HepG2 (cell line): ENCODE data around the gene DNAH8. TPM values are rescaled to one million over a fixed set of nuclear protein-coding genes. Genes with fewer than 3 reads are reported as not detected.

Experiments
- ATAC-seq: fragments of 200-7000 bp; cut with Tn5 transposase; 3 replicates; pipeline ENCODE4 v1.9.1; 2020; ENCODE audit warnings: mild to moderate bottlenecking, moderate library complexity
- BruUV-seq: library from RNA; stranded (reverse); fragments of 400-500 nt; replicated peaks from 2 replicates; lab custom pipeline; 2021; lab: Mats Ljungman, UMichigan
- CTCF ChIA-PET: fragments of 300-600 bp; formaldehyde crosslinking; extraction: SDS; loops from one replicate; lab custom pipeline; 2021; ENCODE audit warnings: low total read pairs, inconsistent platforms, low intra/inter-chr PET ratio; lab: Yijun Ruan, JAX
- POLR2A ChIA-PET: fragments of 350-600 bp; sonication (Branson Sonifier 250); formaldehyde crosslinking; loops from one replicate; lab custom pipeline; 2020; ENCODE audit warnings: antibody characterized with exemption, inconsistent platforms; lab: Yijun Ruan, JAX
- DNase-seq: peaks from one replicate; pipeline ENCODE4 v3.0.0-alpha.2; 2015; ENCODE audit warnings: low spot score
- FAIRE-seq: peaks from 3 replicates; lab custom pipeline; 2011; peaks lifted over from hg19 to GRCh38; lab: Jason Lieb, UNC
- H2AFZ ChIP-seq: one replicate; pipeline ENCODE4 v1.6.1; 2011; ENCODE audit warnings: low read length, inconsistent platforms
- H3K27ac ChIP-seq: fragments of 300-600 bp; 3 replicates; pipeline ENCODE4 v1.8.0; 2011; ENCODE audit warnings: mixed run types, mild to moderate bottlenecking, mixed read lengths, low read length, inconsistent platforms; ENCODE audit not compliant: insufficient read depth; ENCODE audit errors: extremely low read length
- H3K27me3 ChIP-seq, 2 experiments: fragments of 200-600 bp in 1 of 2; 2 replicates in 1 of 2; 3 replicates in 1 of 2; pipeline versions ENCODE4 v1.6.0 to v1.8.0; 2011; ENCODE audit warnings: low read length in 2 of 2, mild to moderate bottlenecking in 2 of 2, moderate library complexity in 2 of 2, inconsistent platforms in 1 of 2; ENCODE audit not compliant: insufficient read depth in 2 of 2, control insufficient read depth in 1 of 2
- H3K36me3 ChIP-seq, 2 experiments: fragments of 200-600 bp in 1 of 2; replicated peaks in 1 of 2; 2 replicates in 1 of 2; 3 replicates in 1 of 2; pipeline versions ENCODE4 v1.5.1 to v1.8.0; 2011; ENCODE audit warnings: low read length in 2 of 2, inconsistent platforms in 1 of 2; ENCODE audit not compliant: insufficient read depth in 2 of 2, control insufficient read depth in 1 of 2
- H3K4me1 ChIP-seq: 2 replicates; pipeline ENCODE4 v1.5.1; 2012; ENCODE audit warnings: low read length, inconsistent platforms; ENCODE audit not compliant: insufficient read depth
- H3K4me2 ChIP-seq: 2 replicates; pipeline ENCODE4 v1.6.0; 2011; ENCODE audit warnings: low read depth, low read length, inconsistent platforms
- H3K4me3 ChIP-seq, 3 experiments: fragments of 200-600 bp in 1 of 3; sonication (generic), shearing (Covaris generic) in 1 of 3; replicated peaks in 1 of 3; 2 replicates each; pipeline ENCODE4 v1.5.1; 2011 to 2016; ENCODE audit warnings: low read length in 3 of 3, inconsistent platforms in 2 of 3, low read depth in 2 of 3, mild to moderate bottlenecking in 2 of 3, control low read depth in 1 of 3, mixed read lengths in 1 of 3; ENCODE audit not compliant: insufficient read depth in 1 of 3
- H3K79me2 ChIP-seq: one replicate; pipeline ENCODE4 v1.6.1; 2011; ENCODE audit warnings: low read length, inconsistent platforms; ENCODE audit not compliant: insufficient read depth
- H3K9ac ChIP-seq: 2 replicates; pipeline ENCODE4 v1.6.0; 2011; ENCODE audit warnings: mild to moderate bottlenecking, low read depth, low read length, inconsistent platforms; ENCODE audit not compliant: insufficient read depth
- H3K9me3 ChIP-seq: 2 replicates; pipeline ENCODE4 v1.5.1; 2012; ENCODE audit warnings: mild to moderate bottlenecking, low read length
- H4K20me1 ChIP-seq: 2 replicates; pipeline ENCODE4 v1.6.0; 2011; ENCODE audit warnings: inconsistent platforms, mild to moderate bottlenecking, low read length, moderate library complexity; ENCODE audit not compliant: insufficient read depth
- ASH2L ChIP-seq: fragments of 300-600, 200-600 bp; sonication (generic); IDR thresholded peaks from 2 replicates; pipeline ENCODE4 v1.7.0; 2017; ENCODE audit warnings: low read depth, mild to moderate bottlenecking, moderate library complexity, mixed read lengths, low read length; ENCODE audit not compliant: insufficient read length
- ATF2 ChIP-seq: sonication (generic); formaldehyde crosslinking; IDR thresholded peaks from 2 replicates; pipeline ENCODE4 v1.4.0; 2020; ENCODE audit warnings: missing genetic modification reagents
- CENPX ChIP-seq: sonication (generic); formaldehyde crosslinking; IDR thresholded peaks from 2 replicates; pipeline ENCODE4 v1.9.0; 2021; ENCODE audit warnings: mild to moderate bottlenecking, missing genetic modification reagents, moderate library complexity
- CREB3 ChIP-seq: sonication (generic); formaldehyde crosslinking; IDR thresholded peaks from 2 replicates; pipeline ENCODE4 v1.5.0; 2020; ENCODE audit warnings: missing genetic modification reagents
- FOXP1 ChIP-seq, 2 experiments: fragments of 450-650 bp in 1 of 2; IDR thresholded peaks; 2 replicates each; pipeline ENCODE4 v1.6.1; 2017 to 2018; ENCODE audit warnings: antibody characterized with exemption in 1 of 2
- GLMP ChIP-seq: sonication (generic); formaldehyde crosslinking; IDR thresholded peaks from 2 replicates; pipeline ENCODE4 v1.9.0; 2021; ENCODE audit warnings: missing genetic modification reagents, mild to moderate bottlenecking, borderline replicate concordance
- MAFG ChIP-seq: sonication (generic); formaldehyde crosslinking; IDR thresholded peaks from 2 replicates; pipeline ENCODE4 v1.5.1; 2020; ENCODE audit warnings: mild to moderate bottlenecking, missing genetic modification reagents
- POLR2G ChIP-seq: fragments of 200-400 bp; formaldehyde crosslinking; IDR thresholded peaks from 2 replicates; pipeline ENCODE4 v1.6.1; 2018; ENCODE audit warnings: mild to moderate bottlenecking, low read depth, low read length, moderate library complexity
- SIX4 ChIP-seq: sonication (generic); formaldehyde crosslinking; IDR thresholded peaks from 2 replicates; pipeline ENCODE4 v1.4.0; 2020; ENCODE audit warnings: missing genetic modification reagents
- TFE3 ChIP-seq: IDR thresholded peaks from 2 replicates; pipeline ENCODE4 v1.6.1; 2016
- ZBTB49 ChIP-seq: sonication (generic); formaldehyde crosslinking; IDR thresholded peaks from 2 replicates; pipeline ENCODE4 v1.4.0; 2020; ENCODE audit warnings: missing genetic modification reagents, borderline replicate concordance
- ZEB1 ChIP-seq: IDR thresholded peaks from 2 replicates; pipeline ENCODE4 v1.6.1; 2012; ENCODE audit warnings: mild to moderate bottlenecking, low read depth, inconsistent platforms; ENCODE audit not compliant: insufficient replicate concordance
- ZNF326 ChIP-seq: sonication (generic); formaldehyde crosslinking; IDR thresholded peaks from 2 replicates; pipeline ENCODE4 v1.4.0; 2020; ENCODE audit warnings: missing genetic modification reagents, borderline replicate concordance
- ZNF552 ChIP-seq: sonication (generic); formaldehyde crosslinking; IDR thresholded peaks from 2 replicates; pipeline ENCODE4 v1.9.0; 2022; ENCODE audit warnings: missing genetic modification reagents, mild to moderate bottlenecking, borderline replicate concordance
- ZNF556 ChIP-seq: sonication (generic); formaldehyde crosslinking; IDR thresholded peaks from 2 replicates; pipeline ENCODE4 v1.4.0; 2020; ENCODE audit warnings: mild to moderate bottlenecking, missing genetic modification reagents, borderline replicate concordance
- ZSCAN21 ChIP-seq: sonication (generic); formaldehyde crosslinking; IDR thresholded peaks from 2 replicates; pipeline ENCODE4 v1.8.0; 2022; ENCODE audit warnings: mild to moderate bottlenecking, missing genetic modification reagents, moderate library complexity, borderline replicate concordance
- WGBS: methylation state at CpG from one replicate; pipeline ENCODE4 v1.1.6; 2017; ENCODE audit warnings: low lambda C conversion rate; 5-methylcytosine and 5-hydroxymethylcytosine counted together
- in situ Hi-C: cut with HindIII; loops from 2 replicates; pipeline ENCODE4 v1.10.0; 2017; ENCODE audit warnings: low pct_unique_long_range_greater_than_20kb; ENCODE audit not compliant: extremely low pct_ligation_motif_present
- intact Hi-C: fragments of 100-400 bp; cut with micrococcal nuclease; formaldehyde crosslinking; loops from one replicate; pipeline ENCODE4 v1.10.0; 2022; ENCODE audit not compliant: unreplicated experiment
- polyA plus RNA-seq, 8 experiments: library from polyadenylated mRNA; depleted of rRNA in 3 of 8; stranded (reverse) in 7 of 8; unstranded in 1 of 8; fragments of >200 nt; fragmentation: Illumina TruSeq in 4 of 8; extraction: Trizol in 4 of 8; gene quantifications; 2 replicates each; pipeline versions ENCODE4 v1.2.1 to v1.2.3, GENCODE V29; 2011 to 2016; ENCODE audit warnings: low read depth in 4 of 8, missing spikeins in 1 of 8, mixed read lengths in 1 of 8; ENCODE audit not compliant: insufficient read depth in 1 of 8
- total RNA-seq, 5 experiments: library from RNA; depleted of rRNA; stranded (reverse); fragments of >200 nt; fragmentation: Illumina TruSeq; extraction: Trizol; gene quantifications; 2 replicates each; pipeline ENCODE4 v1.2.3, GENCODE V29; 2016; ENCODE audit warnings: low read depth in 1 of 5

DNAH8 gene
- total and polyA plus RNA-seq, 2 of the 13 experiments (the other 11 are each of a cell fraction or from before 2014, with no cell fraction given): not detected

- CTCF ChIA-PET: no interaction called here
- Histone ChIP-seq H3K4me2 (no peak overlapping the region), H3K9me3 (no peaks in the 10 kb centered on the region), H2AFZ (no peak overlapping the region), H3K9ac (no peak overlapping the region), H3K4me3 (no peak overlapping the region), H3K27me3 (0 out of 5 replicates have a peak, but pooled peaks cover 0 to 4% of the 10 kb centered on the region in 2 experiments), H3K79me2 (no peaks in the 10 kb centered on the region), H4K20me1 (no peaks in the 10 kb centered on the region), H3K27ac (no peak overlapping the region), H3K4me1 (no peaks in the 10 kb centered on the region), H3K36me3 (no peaks in the 10 kb centered on the region)
- ATAC-seq (no peak), DNase-seq (no peak), FAIRE-seq (no peak)
- intact Hi-C loops (no loop called here), in situ Hi-C loops (no loop called here)
- POLR2A ChIA-PET: no interaction called here
- BruUV-seq: no TSS peak
- WGBS: 19% methylated on average over 3 of the region's 3 CpGs
- TF ChIP-seq ZNF326: no peak
- no peak for TF ChIP-seq CENPX
- TF ChIP-seq SIX4 (CRISPR knock-in tag): no peak
- TF ChIP-seq MAFG (CRISPR knock-in tag): no peak
- no peak for TF ChIP-seq POLR2G
- TF ChIP-seq ZSCAN21: no peak
- no peak for TF ChIP-seq ZNF552 (CRISPR knock-in tag)
- TF ChIP-seq ASH2L: no peak
- no peak for TF ChIP-seq ZEB1
- TF ChIP-seq GLMP (CRISPR knock-in tag): no peak
- TF ChIP-seq ZNF556: no peak
- TF ChIP-seq FOXP1 (IDR thresholded peaks at IDR 0.05): no peak
- no peak for TF ChIP-seq FOXP1 (CRISPR knock-in tag; IDR thresholded peaks at IDR 0.05)
- TF ChIP-seq CREB3 (CRISPR knock-in tag): no peak
- no peak for TF ChIP-seq ZBTB49 (CRISPR knock-in tag)
- TF ChIP-seq ATF2: no peak
- no peak for TF ChIP-seq TFE3 (CRISPR knock-in tag)
Observed at GRCh38 chr6:38818691-38819090, 103.6 kb downstream of the DNAH8 start.
